ENCODE measurements around the gene TIMP1.

DNA sequence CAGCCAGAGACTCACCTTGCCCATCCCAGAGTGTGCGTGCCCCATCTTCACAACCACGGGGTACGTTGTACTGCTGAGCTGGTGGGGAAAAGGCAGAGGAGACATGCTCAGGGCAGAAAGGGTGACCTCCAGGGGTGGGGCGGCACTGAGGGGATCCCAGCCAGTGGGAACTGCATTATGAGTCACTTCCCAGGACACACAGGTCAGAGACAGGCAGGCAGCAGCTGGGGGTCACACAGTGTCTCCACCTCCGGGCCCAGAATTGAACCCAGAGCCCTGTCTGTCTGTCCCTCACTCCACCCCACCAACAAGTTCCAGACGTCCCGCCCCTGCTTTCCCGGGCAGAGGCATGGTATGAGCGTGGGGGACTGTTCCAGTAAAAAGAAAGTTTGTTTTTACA is 4.8 kb upstream of the TIMP1 start:
- TF ChIP-seq, protein P1, sequence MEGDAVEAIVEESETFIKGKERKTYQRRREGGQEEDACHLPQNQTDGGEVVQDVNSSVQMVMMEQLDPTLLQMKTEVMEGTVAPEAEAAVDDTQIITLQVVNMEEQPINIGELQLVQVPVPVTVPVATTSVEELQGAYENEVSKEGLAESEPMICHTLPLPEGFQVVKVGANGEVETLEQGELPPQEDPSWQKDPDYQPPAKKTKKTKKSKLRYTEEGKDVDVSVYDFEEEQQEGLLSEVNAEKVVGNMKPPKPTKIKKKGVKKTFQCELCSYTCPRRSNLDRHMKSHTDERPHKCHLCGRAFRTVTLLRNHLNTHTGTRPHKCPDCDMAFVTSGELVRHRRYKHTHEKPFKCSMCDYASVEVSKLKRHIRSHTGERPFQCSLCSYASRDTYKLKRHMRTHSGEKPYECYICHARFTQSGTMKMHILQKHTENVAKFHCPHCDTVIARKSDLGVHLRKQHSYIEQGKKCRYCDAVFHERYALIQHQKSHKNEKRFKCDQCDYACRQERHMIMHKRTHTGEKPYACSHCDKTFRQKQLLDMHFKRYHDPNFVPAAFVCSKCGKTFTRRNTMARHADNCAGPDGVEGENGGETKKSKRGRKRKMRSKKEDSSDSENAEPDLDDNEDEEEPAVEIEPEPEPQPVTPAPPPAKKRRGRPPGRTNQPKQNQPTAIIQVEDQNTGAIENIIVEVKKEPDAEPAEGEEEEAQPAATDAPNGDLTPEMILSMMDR (IDR thresholded peaks at IDR 0.05) = no peak
- TF ChIP-seq POLR2A (IDR thresholded peaks at IDR 0.05) = no peak

All from testis (tissue), 2 donors.